GM19463 (cell line): Measurements from ENCODE around the gene CELF2.
"Not testable (repeated sequence)": the region's sequence is repeated elsewhere in the genome, so short reads cannot be mapped to it uniquely, and the experiment has no call there.

Source experiments
- ATAC-seq: cut with Tn5 transposase; IDR thresholded peaks from one replicate; pipeline ENCODE4 v1.9.1; 2021; ENCODE audit warnings: mild to moderate bottlenecking, moderate library complexity; ENCODE audit not compliant: unreplicated experiment

Gene CELF2

DNA sequence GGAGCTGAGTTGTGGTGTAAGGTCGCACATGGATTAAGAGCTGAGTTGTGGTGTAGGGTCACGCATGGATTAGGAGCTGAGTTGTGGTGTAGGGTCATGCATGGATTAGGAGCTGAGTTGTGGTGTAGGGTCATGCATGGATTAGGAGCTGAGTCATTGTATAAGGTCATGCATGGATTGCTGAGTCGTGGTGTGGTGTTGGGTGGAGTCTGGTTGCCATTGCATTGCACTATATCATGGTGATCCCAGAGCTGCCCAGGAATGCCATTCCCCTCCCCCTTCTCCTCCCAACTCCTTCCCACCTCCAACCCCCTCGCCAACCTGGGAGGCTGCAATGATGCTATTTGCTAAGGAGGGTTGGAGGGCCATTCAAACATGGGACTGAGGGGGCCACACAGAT is 349.2 kb downstream of the CELF2 start:
- not testable (repeated sequence) for ATAC-seq

DNA sequence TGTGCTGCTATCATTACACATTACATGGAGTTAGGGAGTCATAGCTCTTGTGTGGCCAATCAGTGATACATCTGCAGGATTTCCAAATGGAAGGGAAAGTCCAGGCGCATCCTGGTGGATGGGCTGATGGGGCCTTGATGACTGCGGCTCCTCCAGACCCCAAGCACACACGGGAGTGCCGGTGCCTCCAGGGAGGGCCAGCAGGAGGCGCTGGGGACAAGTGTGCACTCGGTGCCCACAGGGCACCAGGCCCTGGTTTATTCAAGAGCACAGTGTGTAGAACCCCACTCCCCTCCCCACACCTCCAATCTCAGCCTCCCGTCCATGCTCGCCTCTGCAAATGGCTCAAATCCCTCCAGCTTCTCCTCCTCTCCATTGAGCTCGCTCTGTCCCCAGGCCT is 349.8 kb downstream of the CELF2 start:
- no peak for ATAC-seq

GRCh38 chr10:11373717-11374171 is 356.1 kb downstream of the CELF2 start:
- no peak for ATAC-seq

GRCh38 chr10:11377267-11377666 is 359.6 kb downstream of the CELF2 start:
- ATAC-seq: no peak

DNA sequence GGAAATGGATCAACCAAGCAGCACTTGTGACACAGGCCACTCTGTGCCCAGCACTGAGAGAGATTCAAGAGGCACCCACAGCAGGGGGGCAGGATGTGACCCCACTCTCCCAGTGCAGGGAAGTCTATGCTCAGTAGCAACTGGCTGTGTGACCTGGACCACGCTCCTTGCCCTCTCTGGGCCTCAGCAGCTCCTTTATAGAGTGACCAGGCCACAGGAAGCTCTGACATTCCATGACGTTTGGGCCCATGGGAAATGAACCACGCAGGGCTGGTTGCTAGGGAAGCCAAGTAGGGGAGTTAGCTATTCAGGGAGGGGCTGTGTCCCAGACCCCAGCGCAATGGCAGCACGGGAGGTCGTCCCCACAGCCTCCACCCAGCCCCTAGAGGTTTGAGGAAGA is 361.2 kb downstream of the CELF2 start:
- ATAC-seq: no peak

DNA sequence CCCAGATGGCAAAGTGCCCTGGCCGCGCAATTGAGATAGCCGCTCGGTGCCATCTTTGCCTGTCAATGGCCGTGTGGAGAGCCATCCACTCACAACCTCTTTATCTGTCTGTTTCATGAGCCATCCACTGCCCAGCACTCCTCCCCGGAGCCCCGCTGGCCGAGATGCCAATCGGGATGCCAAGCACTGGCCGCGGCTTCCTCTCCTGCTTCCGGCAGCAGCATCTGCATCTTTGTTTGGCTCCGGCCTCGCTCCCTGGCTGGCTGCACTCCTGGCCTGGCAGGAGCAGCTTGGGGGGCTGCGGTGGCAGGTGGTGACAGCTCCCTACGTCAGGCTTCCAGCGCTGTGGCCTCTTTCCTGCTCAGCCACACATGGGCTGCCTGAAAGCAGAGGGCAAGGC is 362.1 kb downstream of the CELF2 start:
- no peak for ATAC-seq

GRCh38 chr10:11381023-11381422 is 363.4 kb downstream of the CELF2 start:
- no peak for ATAC-seq

GRCh38 chr10:11381511-11381910 is 363.8 kb downstream of the CELF2 start:
- no peak for ATAC-seq

DNA sequence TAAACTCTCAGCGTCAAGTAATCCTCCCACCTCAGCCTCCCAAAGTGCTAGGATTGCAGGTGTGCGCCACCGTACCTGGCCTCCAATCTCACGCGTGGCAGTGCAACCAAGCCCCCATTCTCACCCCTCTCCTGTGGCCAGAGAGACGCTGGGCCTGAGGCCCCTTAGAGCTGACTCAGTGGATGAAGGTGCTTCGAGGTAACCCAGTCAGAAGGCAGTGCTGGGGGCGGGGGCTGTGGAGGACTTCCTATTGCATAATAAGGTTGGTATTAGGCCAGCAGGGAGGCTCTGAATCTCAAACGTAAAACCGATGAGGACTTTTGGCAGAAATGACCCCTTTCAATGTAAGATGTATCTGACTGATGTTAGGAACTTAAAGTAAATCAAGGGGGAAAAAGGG is 364.5 kb downstream of the CELF2 start:
- no peak for ATAC-seq

- no peak for ATAC-seq
Observed at GRCh38 chr10:11386044-11386443, 368.4 kb downstream of the CELF2 start.
